KOPT-K1 (cell line): ENCODE measurements around the gene CCDC136.

Source experiments
- H3K27ac ChIP-seq: fragments of 200-600 bp; sonication (generic); 2 replicates; pipeline ENCODE4 v1.5.1; 2016; ENCODE audit warnings: antibody characterized with exemption, mild to moderate bottlenecking, low read depth, low read length; ENCODE audit not compliant: poor library complexity, severe bottlenecking
- H3K36me3 ChIP-seq: fragments of 200-600 bp; sonication (generic); 2 replicates; pipeline ENCODE4 v1.5.1; 2017; ENCODE audit warnings: antibody characterized with exemption, mild to moderate bottlenecking, low read length, moderate library complexity; ENCODE audit not compliant: insufficient read depth
- H3K9me3 ChIP-seq: fragments of 200-600 bp; sonication (generic); 2 replicates; pipeline ENCODE4 v1.5.1; 2017; ENCODE audit warnings: antibody characterized with exemption, low read length, mild to moderate bottlenecking; ENCODE audit not compliant: insufficient read depth, poor library complexity, severe bottlenecking

Gene CCDC136

DNA sequence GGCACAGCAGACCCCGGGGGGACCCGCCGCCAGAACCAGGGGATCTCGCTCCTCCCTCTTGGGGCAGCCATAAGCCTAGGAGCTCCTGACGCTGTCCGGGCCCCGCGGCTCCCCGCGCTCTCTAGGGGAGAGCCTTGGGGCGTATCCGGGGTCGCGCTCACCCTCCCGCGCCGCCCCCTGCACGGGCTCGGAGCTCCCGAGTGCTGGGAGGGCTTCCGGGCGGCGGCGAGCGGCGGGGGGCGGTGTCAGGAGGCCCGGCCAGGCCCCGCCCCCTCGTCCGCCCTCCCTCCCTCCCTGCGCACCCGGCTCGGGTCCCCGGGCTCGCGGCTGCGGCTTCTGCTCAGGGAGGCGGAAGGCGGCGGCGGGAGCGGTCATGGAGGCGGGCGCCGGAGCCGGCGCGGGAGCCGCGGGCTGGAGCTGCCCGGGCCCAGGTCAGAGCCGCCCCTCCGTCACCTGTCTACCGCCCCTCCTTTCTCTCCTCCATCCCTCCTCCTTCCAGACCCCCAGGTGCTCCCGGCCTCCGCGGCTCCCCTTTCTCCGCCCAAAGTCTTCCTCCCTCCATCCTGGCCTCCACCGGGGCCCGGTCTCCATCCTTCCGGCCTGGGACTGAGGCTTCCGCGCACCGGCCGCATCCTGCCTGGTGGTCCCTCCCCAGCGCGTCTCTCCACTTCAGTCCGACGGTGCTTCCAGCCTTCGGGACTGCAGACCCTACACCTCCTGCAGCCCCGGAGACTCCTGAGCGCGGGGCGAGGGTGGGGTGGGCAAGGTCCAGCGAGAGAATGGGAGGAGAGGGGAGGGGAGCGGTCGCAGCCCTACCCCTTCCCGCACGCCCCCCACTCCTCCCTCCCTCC lies at the start of gene CCDC136:
TSS of gene CCDC136 (plus strand) at position 848 of the 851 bp plus-strand sequence. CDS start 444 bp downstream, outside the sequence.
- Histone ChIP-seq H3K9me3 (no peaks in the 10 kb centered on the region), H3K36me3 (peaks cover 16% of the 10 kb centered on the region; the same call in 1 of the 2 replicates), H3K27ac (peak within 1 kb of the TSS; percentile 51)

- no peak overlapping the region for H3K27ac ChIP-seq
- no peaks in the 10 kb centered on the region for H3K9me3 ChIP-seq
- peaks cover 21% of the 10 kb centered on the region for H3K36me3 ChIP-seq
These were observed 49.6 kb upstream of the CCDC136 start for GRCh38 chr7:128742206-128742605.

GRCh38 chr7:128743112-128743772 lies 48.5 kb upstream of the CCDC136 start:
- Histone ChIP-seq H3K36me3 (peaks cover 31% of the 10 kb centered on the region), H3K9me3 (no peaks in the 10 kb centered on the region), H3K27ac (no peak overlapping the region)

DNA sequence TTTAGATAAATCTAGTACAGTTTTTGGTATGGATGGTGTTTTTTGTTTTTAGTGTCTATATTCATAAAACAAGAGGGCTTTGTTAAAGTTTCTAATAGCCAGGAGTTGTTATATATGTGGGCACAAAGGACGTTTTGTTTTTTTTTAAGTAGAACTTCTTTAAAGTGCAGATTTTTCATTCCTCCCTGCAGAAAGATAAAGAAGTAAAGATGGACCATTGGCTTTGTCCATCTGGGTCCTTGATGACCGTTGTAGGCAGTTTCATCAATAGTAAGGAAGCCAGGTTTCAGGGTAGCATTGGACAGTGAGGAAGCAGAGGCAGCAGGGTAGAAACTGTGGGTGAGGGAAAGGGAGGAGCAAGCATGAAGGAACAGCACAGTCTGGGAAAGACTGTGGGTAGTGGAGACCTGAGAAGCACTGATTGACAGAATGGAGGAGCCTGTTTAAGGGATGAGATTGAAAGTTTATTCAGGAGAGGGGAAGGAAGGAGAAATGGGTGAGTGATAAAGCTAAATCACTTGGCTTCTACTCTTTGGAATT lies 47.3 kb upstream of the CCDC136 start:
- H3K36me3 ChIP-seq: peaks cover 43% of the 10 kb centered on the region
- no peak overlapping the region for H3K27ac ChIP-seq
- H3K9me3 ChIP-seq: no peaks in the 10 kb centered on the region

DNA sequence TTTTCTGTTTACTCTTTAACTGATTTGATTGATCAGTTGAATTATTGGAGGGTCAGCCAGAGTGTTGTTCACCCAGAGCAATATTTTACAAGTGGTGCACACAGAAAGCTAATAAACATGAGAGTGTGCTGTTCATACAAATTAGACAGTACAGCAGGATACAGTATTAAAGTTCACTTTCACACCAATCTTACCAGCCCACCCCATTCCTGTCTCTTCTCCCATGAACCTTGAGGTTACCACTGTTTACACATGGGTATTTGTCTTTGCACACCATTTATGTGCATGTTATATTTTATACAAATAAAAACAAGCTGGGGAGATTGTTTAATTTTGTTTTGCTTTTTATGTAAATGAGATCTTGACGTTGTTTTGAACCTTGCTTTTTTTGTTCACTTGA lies 46.1 kb upstream of the CCDC136 start:
- Histone ChIP-seq H3K36me3 (peaks cover 56% of the 10 kb centered on the region), H3K9me3 (no peaks in the 10 kb centered on the region), H3K27ac (no peak overlapping the region)

- Histone ChIP-seq H3K36me3 (peaks cover 69% of the 10 kb centered on the region), H3K27ac (no peak overlapping the region), H3K9me3 (no peaks in the 10 kb centered on the region)
These were observed 44.3 kb upstream of the CCDC136 start for GRCh38 chr7:128747327-128748079.

DNA sequence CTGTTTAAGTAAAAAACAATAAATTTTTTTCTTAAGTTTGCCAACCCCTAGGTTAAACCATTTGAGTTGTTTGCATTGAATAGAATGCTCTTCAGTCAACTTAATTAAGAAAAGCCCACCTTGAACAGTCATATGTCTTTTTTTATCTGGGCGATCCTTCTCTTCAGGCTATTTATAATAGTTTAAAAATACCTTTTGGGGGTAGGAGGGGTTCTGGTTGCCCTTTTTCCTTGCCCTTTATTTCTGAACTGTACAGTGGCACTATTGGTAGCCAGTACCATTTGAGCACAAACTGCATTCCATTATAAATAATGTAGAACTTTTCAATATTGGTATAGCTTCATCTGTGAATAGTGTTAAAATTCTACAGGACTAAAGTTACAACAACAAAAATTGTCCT lies 39.5 kb upstream of the CCDC136 start:
- Histone ChIP-seq H3K9me3 (no peaks in the 10 kb centered on the region), H3K27ac (no peak overlapping the region), H3K36me3 (peaks cover 100% of the 10 kb centered on the region)

- Histone ChIP-seq H3K27ac (no peak overlapping the region), H3K9me3 (no peaks in the 10 kb centered on the region), H3K36me3 (peaks cover 98% of the 10 kb centered on the region)
These were observed 36.5 kb upstream of the CCDC136 start for GRCh38 chr7:128755075-128755818.

DNA sequence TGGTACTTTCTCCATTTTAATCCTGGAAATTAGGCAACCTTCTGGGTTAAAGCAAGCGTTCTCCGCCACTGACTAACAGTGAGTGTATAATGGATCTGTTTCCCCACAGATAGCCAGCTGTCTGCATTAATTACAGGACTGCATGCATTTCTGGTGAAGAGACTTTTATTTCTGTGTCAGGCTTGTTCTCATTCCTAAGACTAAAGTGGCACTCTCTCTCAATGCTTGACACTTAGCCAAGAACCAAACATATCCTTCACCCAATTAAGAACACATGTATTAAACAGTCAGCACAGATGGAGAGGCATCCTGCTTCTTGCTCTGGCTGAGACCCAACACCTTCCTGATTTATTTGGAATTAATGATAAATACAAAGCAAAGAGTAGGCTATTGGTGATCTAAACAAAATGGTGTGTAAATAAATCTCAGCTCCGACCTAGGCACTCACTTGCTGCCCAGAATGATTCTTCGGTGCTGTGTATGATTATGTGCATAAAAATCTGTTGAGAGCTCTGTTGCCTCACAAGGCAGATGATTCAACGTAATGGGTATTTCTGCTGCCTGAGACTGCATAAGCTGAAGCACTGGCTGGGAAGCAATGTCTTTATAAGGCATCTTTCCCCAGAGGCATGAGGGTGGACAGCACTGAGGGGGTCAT lies 35.8 kb upstream of the CCDC136 start:
- Histone ChIP-seq H3K9me3 (no peaks in the 10 kb centered on the region), H3K27ac (no peak overlapping the region), H3K36me3 (peaks cover 98% of the 10 kb centered on the region)

- Histone ChIP-seq H3K36me3 (peaks cover 98% of the 10 kb centered on the region), H3K27ac (no peak overlapping the region), H3K9me3 (no peaks in the 10 kb centered on the region)
These were observed 34.6 kb upstream of the CCDC136 start for GRCh38 chr7:128757203-128757602.

GRCh38 chr7:128758553-128758952 lies 33.2 kb upstream of the CCDC136 start:
- H3K9me3 ChIP-seq: no peaks in the 10 kb centered on the region
- H3K36me3 ChIP-seq: peaks cover 96% of the 10 kb centered on the region
- no peak overlapping the region for H3K27ac ChIP-seq

GRCh38 chr7:128759242-128759641 lies 32.5 kb upstream of the CCDC136 start:
- Histone ChIP-seq H3K9me3 (no peaks in the 10 kb centered on the region), H3K27ac (no peak overlapping the region), H3K36me3 (peaks cover 96% of the 10 kb centered on the region)

DNA sequence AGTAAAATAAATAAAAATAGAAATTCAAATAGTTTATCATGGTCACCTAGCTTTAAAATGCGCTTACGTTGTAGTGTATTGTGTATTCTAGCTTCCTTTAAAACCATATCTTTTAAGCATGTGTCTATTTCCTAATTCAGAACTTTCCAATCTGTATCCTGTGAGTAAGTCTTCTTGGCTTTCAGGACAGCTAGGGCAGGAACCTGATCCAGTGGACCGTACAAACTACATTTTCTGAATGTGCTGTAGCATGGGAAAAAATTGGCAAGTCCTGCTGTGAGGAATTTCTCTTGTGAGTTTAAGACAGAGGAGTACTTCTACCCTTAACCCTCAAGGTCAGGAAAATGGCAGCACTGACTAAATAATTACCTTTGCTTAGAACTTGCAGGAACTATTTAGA lies 28.2 kb upstream of the CCDC136 start:
- Histone ChIP-seq H3K27ac (no peak overlapping the region), H3K36me3 (peaks cover 96% of the 10 kb centered on the region), H3K9me3 (no peaks in the 10 kb centered on the region)
